ENCODE results near the gene ART5. TPM values are rescaled to one million over a fixed set of nuclear protein-coding genes. Genes with fewer than 3 reads are reported as not detected.

Gene ART5
- total RNA-seq, 1 donor from 2014 or later, result 6.1 TPM

DNA sequence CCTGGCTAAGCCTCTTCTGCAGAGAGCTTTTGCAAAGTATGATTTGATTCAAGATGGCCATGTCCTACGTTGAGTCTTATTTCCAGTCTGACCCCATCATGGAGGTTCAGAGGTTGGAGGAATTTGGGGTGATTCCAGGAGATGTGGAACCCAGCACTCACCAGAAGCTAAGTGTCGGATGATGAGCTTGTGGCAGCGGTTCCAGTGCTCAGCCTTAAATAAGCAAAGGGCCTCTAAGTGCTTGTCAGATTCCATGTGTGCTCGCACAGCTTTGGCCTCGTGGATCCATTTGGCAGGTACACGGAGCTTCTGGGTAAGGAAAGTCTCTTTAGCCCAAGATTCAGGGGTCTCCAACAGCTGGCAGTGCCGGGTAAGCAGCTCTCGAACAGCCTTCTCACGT, 41.2 kb upstream of the ART5 start:
- H3K27me3 Mint-ChIP-seq (ENCODE audit: low read depth), result no peaks in the 10 kb centered on the region
- TF ChIP-seq, protein P1, sequence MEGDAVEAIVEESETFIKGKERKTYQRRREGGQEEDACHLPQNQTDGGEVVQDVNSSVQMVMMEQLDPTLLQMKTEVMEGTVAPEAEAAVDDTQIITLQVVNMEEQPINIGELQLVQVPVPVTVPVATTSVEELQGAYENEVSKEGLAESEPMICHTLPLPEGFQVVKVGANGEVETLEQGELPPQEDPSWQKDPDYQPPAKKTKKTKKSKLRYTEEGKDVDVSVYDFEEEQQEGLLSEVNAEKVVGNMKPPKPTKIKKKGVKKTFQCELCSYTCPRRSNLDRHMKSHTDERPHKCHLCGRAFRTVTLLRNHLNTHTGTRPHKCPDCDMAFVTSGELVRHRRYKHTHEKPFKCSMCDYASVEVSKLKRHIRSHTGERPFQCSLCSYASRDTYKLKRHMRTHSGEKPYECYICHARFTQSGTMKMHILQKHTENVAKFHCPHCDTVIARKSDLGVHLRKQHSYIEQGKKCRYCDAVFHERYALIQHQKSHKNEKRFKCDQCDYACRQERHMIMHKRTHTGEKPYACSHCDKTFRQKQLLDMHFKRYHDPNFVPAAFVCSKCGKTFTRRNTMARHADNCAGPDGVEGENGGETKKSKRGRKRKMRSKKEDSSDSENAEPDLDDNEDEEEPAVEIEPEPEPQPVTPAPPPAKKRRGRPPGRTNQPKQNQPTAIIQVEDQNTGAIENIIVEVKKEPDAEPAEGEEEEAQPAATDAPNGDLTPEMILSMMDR (IDR thresholded peaks at IDR 0.05; ENCODE audit: unreplicated experiment), result no peak
- no peaks in the 10 kb centered on the region for H3K4me1 Mint-ChIP-seq
- H3K4me3 Mint-ChIP-seq, result no peak overlapping the region
- H3K36me3 Mint-ChIP-seq, result peaks cover 63% of the 10 kb centered on the region
- no peaks in the 10 kb centered on the region for H3K9me3 Mint-ChIP-seq
- no peak overlapping the region for H3K27ac Mint-ChIP-seq
- no peak for DNase-seq (ENCODE audit: low spot score in 2 of 2, unreplicated experiment in 2 of 2)

DNA sequence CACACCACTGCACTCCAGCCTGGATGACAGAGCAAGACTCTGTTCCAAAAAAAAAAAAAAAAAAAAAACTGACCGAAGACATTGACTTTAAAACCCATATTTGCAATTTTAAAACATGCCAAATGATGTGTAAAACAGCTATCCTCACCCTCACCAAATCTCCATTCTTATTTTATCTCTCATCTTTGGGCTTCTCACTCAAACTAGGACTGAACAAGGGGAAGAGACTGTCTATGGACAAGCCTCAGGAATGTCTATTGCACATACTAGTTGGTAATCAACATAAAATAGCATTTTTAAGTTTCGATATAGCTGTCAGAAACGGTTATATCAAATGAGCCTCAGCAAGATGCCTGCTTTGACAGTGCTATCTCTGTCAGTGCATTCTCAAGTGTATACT, 37.3 kb upstream of the ART5 start:
- Mint-ChIP-seq H3K9me3 (no peaks in the 10 kb centered on the region), H3K4me3 (no peak overlapping the region), H3K36me3 (peaks cover 59% of the 10 kb centered on the region), H3K27me3 (ENCODE audit: low read depth) (no peaks in the 10 kb centered on the region), H3K27ac (no peak overlapping the region), H3K4me1 (no peaks in the 10 kb centered on the region)
- no peak for DNase-seq (ENCODE audit: low spot score in 2 of 2, unreplicated experiment in 2 of 2)
- TF ChIP-seq, protein P1 (IDR thresholded peaks at IDR 0.05; ENCODE audit: unreplicated experiment), result no peak

DNA sequence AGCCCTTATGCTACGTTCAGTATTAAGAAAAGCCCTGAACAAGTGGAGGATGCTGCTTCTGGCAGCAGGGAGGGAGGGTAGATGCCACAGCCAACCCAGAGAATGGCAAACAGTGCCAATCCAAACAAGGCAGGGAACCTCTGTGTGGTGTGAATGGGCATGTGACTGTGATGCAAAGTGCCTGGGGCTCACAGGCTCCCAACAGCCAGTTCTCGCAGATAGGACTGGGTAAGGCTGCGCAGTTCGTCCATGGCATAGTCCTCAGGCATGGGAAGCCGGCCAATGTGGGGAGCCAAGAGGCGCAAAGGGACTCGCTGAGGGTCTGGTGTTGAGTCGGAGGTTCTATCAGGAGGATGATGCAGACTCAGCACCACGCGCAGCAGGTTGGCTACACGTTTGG, 34.2 kb upstream of the ART5 start:
- no peak for DNase-seq (ENCODE audit: low spot score in 2 of 2, unreplicated experiment in 2 of 2)
- TF ChIP-seq, protein P1 (IDR thresholded peaks at IDR 0.05; ENCODE audit: unreplicated experiment), result no peak
- Mint-ChIP-seq H3K4me3 (no peak overlapping the region), H3K27me3 (ENCODE audit: low read depth) (no peaks in the 10 kb centered on the region), H3K36me3 (peaks cover 52% of the 10 kb centered on the region), H3K4me1 (no peaks in the 10 kb centered on the region), H3K9me3 (no peaks in the 10 kb centered on the region), H3K27ac (no peak overlapping the region)

DNA sequence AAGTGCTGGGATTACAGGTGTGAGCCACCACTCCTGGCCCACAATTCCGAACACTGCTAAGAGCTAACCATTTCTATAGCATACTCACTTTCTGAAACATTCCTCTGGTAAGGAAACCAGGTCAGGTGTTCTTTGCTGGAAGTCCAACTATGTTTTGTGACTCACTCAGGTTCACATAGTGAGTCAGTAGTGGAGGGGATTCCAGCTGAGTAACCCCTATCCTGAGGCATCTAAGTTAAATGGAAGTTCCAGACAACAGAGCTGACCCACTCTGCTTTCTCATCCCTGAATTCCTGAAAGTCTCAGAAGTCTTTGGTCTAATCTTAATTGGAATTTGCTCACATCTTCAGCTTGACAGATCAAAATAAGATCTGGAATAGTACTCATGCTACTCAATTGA, 32.4 kb upstream of the ART5 start:
- no peak overlapping the region for H3K4me3 Mint-ChIP-seq
- H3K27me3 Mint-ChIP-seq (ENCODE audit: low read depth), result no peaks in the 10 kb centered on the region
- no peaks in the 10 kb centered on the region for H3K4me1 Mint-ChIP-seq
- H3K36me3 Mint-ChIP-seq, result peaks cover 53% of the 10 kb centered on the region
- TF ChIP-seq, protein P1 (IDR thresholded peaks at IDR 0.05; ENCODE audit: unreplicated experiment), result no peak
- DNase-seq (ENCODE audit: low spot score in 2 of 2, unreplicated experiment in 2 of 2), result no peak
- no peak overlapping the region for H3K27ac Mint-ChIP-seq
- H3K9me3 Mint-ChIP-seq, result no peaks in the 10 kb centered on the region

DNA sequence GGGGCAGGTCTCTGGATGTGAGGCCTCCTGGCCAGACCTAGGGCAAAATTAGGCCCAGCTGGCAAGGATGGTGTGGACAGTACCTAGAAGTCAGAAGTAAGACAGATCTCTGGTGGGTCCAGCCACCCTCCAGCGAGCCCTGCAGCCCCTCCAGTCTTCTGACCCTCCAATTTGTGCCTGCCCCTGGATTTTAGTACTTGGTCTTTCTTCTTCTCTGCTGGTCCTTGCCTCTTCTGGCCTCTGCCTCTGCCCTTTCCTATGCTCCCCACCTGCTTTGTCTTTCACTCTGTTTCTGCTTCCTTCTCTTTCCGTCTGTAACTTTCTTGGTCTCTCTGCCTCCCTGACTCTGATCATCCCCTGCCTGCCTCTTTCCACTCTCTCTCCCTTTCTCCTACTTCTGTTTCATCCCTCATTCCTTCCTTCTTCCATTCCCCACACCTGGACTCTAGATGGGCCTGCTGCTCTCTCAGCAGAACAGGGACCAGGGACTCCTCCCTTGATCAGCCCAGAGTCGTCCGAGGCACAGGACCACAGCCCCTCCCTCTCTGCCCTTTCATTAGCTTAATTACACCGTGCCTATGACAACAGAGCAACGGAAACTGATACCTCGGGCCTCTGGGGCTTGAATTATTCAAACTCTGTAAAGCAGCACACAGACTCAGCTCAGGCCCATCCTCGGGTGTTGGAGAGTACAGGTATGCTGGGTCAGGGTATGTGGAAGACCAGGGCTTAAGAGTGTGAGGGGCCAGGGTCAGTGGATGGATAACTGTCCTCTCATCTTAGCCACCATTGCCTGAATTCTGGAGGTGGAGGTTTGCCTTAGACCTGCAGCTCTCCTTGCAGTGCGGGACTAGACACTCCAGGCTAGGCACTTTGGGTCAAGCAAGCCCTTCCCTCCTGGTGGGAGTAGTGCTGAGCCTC, 29.8 kb upstream of the ART5 start, which contains the start of gene CHRNA10:
Gene CHRNA10 (minus strand): TSS at position 51 of the 921 bp plus-strand sequence. CDS start 72 bp downstream, outside the sequence.
- H3K27ac Mint-ChIP-seq, result no peak within 1 kb of the TSS
- TF ChIP-seq, protein P1 (IDR thresholded peaks at IDR 0.05; ENCODE audit: unreplicated experiment), result no peak
- no peaks in the 10 kb centered on the region for H3K4me1 Mint-ChIP-seq
- H3K27me3 Mint-ChIP-seq (ENCODE audit: low read depth), result no peaks in the 10 kb centered on the region
- H3K9me3 Mint-ChIP-seq, result no peaks in the 10 kb centered on the region
- H3K36me3 Mint-ChIP-seq, result peaks cover 53% of the 10 kb centered on the region
- H3K4me3 Mint-ChIP-seq, result no peak within 1 kb of the TSS
- no peak for DNase-seq (ENCODE audit: low spot score in 2 of 2, unreplicated experiment in 2 of 2)

All from mesothelial cell of epicardium (in vitro differentiated cells).